EL (cell line): ENCODE results near the gene IKBIP.
"Not testable (repeated sequence)": the region's sequence is repeated elsewhere in the genome, so short reads cannot be mapped to it uniquely, and the experiment has no call there.

Source experiments
- DNase-seq: peaks from one replicate; pipeline ENCODE4 v3.0.0-alpha.2; 2016

Gene IKBIP, protein sequence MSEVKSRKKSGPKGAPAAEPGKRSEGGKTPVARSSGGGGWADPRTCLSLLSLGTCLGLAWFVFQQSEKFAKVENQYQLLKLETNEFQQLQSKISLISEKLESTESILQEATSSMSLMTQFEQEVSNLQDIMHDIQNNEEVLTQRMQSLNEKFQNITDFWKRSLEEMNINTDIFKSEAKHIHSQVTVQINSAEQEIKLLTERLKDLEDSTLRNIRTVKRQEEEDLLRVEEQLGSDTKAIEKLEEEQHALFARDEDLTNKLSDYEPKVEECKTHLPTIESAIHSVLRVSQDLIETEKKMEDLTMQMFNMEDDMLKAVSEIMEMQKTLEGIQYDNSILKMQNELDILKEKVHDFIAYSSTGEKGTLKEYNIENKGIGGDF

DNA sequence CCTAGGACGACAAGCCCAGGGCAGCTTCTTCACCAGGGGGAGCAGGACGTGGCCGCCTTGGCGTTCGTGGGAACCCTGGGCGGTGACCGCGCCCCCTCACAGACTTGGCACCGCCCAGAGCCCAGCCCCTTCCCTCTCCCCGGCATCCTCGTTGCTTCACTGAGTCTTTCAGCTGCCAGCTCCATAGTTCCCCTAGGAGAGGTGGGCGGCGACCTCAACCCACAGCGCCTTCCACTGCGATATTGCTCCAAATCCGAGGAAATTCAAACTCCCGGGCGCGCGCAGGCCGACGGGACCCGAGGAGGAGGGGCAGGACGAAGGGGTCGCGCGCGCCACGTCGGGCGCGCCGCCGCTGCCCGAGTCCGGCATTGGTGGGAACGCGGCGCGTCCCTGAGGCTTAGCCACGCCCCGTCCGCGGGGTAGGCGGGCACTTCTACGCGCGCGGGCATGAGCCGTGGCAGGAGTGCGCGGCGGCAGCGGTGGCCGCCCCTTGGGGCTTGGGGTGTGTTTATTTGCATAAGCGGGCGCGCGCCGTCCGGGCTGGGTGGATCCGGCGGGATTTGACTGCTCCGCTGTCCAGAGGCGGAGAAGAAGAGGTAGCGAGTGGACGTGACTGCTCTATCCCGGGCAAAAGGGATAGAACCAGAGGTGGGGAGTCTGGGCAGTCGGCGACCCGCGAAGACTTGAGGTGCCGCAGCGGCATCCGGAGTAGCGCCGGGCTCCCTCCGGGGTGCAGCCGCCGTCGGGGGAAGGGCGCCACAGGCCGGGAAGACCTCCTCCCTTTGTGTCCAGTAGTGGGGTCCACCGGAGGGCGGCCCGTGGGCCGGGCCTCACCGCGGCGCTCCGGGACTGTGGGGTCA, at the start of gene IKBIP, which contains the start of gene APAF1:
IKBIP (minus strand) TSS at position 77 of the 860 bp plus-strand sequence. CDS start 87 bp downstream, outside the sequence.
APAF1 (plus strand) TSS at position 579 of the 860 bp plus-strand sequence. CDS start 3,070 bp downstream, outside the sequence.
- DNase-seq: peak; percentile 96

DNA sequence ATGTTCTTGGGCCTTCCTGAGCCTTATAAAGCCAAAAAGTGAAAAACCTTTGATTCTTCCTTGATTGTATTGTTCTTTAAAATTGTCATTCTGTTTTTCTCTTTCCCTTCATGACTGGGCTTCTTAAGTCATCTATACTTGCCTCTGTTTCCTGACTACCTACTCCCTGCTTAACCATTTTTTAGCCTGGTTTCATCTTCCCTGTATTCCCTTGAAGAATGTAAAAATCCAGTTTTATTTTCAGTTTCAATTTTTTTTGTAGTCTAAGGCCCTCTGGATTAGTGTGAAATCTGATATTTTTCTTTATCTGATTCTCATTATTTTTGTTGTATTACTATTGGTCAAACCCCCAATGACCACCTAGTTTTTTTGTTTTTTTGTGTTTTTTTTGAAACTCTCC, 46.8 kb upstream of the IKBIP start:
- no peak for DNase-seq

DNA sequence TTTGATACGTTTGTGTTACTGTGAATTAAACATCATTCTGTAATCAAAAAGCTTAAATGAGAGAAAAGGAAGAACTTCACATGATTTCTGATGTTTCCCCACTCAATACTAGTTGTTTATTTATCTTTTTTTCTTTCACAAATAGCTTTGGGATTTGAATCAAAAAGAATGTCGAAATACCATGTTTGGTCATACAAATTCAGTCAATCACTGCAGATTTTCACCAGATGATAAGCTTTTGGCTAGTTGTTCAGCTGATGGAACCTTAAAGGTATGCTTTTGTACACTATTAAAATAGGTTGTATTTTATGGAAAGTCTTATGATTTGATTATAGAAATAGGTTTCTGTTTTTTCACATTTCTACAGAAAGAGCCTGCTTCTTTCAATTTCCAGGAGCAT, 42.0 kb upstream of the IKBIP start:
- DNase-seq: no peak

DNA sequence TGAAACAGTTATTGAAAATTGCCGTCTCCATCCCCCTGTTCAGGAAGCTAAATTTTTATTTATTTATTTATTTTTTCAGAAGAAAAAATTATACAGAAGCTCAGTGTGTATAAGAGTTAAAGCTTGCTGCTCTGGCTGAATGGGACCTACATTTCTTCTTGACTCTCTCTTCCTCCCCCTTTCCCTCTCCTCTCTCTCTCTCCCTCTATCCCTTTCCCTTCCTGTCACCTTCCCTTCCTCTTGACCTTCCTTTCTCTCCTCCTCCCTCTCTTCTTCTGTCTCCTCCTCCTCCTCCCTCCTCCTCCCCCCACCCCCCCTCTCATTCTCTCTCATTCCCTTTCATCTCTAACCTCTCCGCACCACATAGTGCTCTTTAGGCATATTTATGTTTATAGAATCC, 39.6 kb upstream of the IKBIP start:
- no peak for DNase-seq

DNA sequence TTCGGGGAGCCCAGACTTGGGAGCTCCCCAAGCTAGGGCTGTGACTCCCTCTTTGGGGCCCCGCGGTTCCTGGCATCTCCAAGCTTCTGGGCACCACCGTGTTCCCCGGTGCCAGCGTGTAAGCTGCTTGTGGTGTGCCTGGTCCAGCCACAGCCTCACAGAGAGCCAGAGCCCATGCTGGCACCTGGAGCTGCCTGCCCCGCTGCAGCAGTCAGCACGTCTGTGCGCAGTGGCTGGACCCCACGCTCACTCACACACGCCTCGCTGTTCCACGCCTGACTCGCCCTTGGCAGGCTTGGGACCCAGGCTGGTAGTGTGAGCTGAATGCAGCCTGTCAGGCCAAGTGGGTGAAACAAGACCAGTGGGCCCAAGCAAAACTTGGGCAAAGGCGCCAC, 35.0 kb upstream of the IKBIP start:
- no peak for DNase-seq

DNA sequence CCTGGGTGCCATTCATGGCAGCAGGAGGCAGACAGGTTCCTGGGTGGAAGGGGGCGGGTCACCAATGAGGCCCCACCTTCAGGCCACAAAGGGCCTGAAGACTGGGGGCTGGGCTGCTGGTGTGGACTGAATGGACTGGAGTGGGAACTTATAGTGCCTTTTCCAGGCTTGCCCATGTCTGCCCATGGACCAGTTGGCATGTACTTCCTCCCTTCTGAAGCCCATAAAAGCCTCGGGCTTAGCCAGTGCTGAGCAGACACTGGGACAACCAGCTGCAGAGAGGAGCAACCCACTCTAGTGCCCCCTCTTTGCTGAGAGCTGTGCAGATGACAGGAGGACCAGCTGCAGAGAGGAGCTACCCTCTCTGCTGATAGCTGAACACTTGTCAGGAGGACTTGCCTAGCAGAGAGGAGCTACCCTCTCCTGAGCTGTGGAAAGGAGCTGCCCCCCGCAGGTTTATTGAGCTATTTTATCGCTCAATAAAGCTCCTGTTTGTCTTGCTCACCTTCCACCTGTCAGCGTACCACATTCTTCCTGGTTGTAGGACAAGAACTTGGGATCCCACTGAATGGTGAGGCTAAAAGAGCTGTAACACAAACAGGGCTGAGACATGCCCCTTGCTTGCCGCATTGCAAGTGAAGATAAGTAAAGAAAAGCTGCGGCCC, 34.5 kb upstream of the IKBIP start:
- DNase-seq: no peak

DNA sequence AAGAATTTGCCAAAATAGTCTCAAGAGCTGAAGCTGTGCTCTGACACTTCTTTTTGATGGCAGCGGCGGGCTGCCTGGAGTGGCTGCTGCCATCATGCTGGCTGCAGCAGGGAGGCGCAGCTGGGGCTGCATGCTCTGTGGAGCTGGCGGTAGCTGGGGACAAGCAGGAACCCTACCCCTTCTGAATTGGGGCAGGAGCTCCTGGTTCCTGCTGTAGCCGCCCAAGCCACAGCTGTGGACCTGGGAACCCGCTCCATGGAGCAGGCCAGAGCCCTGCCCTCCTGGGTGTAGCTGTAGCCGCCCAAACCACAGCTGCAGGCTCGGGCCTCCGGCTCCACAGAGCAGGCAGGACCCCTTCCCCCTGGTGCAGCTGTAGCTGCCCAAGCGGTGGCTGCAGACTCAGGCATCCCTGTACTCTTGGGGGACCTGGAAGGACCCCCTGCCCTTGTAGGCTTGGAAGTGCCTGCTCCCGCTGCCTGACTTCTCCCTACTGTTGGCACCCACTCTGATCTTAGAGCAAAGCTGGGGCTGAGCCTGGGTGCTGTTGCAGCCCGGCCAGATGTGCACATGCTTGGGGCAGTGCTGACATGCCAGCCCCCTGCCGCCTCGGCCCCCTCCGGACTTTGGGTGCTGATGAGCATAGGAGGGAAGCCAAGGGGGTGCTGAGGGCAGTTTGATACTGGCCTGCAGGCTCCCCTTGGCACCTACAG, 33.8 kb upstream of the IKBIP start:
- no peak for DNase-seq

DNA sequence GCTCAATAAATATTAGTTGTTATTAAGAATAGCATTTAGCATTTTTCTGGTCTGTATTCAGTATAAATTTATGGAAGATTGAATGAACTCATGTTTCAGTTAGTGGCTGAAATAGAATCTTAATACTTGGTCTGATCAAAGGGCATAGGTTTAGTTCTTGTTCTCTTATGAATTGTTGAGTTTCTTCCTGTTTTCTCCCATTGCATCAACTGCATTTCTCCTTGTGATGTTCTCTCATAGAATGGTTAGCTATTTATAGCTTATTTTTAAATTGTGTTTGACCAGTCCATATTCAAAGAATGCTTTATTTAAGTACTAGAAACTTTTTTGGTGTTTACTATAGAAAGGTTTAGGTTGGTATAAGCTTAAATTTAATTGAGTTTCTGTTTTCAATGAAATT, 30.3 kb upstream of the IKBIP start:
- no peak for DNase-seq

DNA sequence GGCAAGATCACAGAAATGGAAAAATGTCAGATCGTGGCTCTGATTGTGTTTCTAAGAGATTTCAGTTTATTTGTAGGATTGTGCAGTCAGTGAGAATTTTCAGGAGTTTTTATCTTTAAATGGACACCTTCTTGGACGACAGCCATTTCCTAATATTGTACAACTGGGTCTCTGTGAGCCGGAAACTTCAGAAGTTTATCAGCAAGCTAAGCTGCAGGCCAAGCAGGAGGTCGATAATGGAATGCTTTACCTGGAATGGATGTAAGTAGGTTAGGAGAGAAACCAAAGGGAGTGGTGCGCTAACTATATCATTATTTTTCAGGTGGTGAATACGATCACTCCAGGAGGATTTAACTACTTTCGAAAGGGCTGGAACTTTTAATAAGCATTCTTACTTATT, 26.9 kb upstream of the IKBIP start:
- no peak for DNase-seq

DNA sequence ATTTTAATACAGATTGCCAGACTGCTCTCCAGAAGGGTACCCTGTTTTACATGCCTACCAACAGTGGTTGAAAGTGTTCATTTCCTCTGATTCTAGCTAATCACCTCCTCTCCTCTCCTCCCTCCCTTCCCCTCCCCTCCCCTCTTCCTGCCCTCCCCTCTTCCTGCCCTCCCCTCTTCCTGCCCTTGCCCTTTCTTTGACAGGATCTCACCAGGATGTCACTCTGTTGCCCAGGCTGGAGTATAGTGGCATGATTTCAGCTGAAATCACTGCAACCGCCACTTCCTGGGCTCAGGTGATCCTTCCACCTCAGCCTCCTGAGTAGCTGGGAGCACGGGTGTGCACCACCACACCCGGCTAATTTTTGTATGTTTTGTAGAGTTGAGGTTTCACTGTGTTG, 25.2 kb upstream of the IKBIP start:
- no peak for DNase-seq

DNA sequence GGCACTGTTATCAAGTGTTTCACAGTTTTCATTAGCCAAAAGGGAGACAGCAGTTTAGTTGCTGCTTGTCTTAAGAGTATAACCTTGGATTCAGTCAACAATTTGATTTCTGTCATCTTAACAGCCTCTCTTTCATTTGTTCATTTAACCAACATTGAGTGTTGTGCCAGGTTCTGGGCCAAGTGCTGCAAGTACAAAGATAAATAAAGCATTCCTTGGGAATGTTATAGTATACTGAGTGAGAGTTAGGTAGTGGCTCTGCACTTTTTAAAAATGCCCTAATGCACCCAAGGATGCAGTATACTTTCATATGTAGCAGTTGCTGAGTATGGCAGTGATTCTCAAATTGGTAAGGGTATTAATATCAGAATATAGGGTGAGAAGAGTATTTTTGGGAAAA, 15.9 kb upstream of the IKBIP start:
- DNase-seq: no peak

DNA sequence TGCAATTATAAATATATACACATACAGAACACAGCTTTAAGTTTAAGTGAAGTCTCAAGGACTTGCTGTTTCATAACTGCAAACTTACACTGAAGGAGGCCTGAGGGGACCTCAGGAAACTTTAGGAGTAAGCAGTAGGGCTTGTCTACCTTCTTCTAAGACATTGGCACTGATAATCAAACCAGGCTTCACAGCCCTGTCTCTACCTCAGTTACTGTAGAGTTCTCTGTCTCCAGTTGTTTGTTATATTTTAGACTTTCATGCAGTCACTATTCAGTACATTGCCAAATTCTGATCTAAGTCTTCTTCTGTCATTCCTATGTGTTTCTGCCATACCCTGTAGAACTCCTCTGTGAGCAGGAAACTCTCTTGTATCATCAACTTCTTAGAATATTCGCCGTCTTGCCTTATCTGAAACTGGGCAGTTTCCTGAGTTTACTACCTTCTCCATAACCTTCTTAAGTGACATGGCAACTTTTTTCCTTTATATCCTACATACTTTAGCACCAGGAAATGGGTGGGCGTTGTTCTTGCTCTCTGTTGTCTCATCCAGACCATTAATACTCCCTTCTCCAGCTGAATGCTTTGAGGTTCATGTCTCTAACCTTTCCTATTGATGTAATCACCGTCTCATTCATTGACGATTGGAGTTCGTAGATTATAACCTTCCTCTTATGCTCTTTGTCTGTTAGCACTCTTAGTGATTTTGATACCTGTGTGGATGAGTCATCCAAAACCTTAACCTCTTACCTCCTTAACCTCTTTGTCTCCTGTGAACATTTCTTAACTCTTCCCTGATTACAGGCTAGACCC, 11.9 kb upstream of the IKBIP start:
- no peak for DNase-seq

DNA sequence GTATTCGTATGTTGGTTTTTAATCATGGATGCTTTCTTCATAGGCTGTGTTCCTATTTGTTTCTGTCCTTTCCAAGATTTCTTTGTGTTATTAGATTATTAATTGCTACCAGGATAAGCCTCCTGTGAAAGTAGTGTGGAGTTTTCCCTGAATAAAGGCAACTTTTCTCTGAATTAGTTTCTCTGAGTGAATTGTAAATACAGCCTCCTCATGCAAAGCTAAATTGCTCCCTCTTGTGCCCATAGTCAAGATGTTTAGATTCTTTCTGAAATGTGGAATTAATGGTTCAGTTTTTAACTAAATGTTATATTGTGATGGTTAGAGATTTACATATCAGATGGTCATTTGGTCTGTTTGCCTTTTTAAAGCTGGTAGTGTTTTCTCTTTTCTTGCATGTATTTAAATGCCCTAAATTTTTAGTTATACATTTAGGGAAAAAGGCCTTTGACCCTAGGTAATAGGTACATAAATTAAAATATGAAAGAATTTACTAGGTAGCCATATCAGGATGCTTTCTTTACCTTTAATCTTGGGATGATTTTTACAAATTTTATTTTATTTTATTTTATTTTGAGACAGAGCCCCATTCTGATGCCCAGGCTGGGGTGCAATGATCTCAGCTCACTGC, 9.4 kb upstream of the IKBIP start:
- DNase-seq: peak; percentile 45

DNA sequence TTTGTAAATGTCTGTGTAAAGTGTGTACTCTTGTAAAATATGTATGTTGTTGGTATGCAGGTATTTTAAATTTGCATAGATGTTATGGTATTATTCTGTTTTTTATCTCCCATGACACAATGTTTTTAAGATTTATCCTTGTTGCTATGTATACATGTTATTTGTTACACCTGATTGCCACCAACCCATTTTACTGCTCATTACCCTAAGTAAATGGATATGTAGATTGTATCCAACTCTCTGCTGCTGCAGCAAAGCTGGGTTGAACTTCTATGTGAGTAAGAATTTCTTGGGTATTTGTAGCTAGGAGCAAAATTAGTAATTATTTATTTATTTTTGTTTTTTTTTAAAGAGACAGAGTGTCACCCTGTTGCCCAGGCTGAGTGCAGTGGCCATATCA, 6.7 kb upstream of the IKBIP start:
- DNase-seq: no peak

DNA sequence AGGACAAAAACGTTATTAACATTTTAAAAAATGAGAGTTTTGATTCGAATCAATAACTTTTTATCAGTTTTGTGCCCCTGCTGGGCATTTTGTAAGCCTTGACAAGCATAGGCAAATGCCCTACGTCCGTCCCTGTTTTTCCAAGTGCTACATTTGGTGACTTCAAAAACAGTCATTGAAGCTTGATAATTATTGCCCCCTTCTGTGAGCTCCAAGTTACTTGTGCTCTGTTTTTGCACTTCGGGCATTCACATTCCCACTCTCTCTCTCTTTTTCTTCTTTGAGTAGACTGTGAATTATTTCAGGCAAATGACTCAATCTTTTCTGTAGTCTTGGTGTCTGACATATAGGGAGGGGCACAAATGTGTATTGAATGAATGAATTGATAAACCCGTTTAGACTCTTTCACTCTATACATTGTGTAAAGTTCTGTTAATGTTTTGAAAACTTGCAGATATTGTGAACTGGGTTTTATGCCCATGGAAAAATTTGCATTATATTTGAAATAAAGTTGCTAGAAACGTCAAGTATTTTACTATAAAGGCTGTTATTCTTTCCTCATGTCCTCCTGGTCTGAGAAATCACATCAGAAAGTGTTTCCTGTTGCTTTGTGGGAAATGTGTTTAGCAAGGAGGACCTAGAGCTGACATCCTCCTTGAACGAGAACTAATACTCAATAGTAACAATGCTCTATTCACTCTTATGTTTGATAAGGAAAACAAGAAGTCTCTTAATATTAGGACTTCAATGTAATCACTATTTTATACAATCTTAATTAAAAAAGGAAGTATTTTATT, 1.9 kb upstream of the IKBIP start:
- DNase-seq: peak; percentile 48

DNA sequence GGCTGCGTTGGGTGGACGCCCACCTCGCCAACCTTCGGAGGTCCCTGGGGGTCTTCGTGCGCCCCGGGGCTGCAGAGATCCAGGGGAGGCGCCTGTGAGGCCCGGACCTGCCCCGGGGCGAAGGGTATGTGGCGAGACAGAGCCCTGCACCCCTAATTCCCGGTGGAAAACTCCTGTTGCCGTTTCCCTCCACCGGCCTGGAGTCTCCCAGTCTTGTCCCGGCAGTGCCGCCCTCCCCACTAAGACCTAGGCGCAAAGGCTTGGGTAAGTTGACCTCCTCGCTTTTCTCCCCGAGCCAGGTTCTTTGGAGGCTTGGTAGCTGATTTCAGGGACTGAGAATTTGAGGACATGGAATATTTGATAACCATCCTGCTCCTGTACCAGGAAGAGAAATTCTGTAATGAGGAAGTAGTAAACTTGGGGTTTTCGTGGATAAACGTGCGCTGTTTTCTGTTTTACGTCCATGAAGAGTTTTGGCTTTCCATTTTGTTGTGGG, 1.0 kb upstream of the IKBIP start:
- peak; percentile 27 for DNase-seq

DNA sequence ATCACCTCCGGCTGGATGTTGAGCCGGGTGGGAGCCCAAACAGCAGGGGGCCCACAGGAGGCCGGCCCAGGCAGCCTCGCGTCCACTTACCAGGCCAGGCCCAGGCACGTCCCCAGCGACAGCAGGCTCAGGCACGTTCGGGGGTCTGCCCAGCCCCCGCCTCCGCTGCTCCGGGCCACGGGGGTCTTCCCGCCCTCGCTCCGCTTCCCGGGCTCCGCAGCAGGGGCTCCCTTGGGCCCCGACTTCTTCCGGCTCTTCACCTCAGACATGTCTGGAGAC, 216 bp downstream of the IKBIP start:
- no peak for DNase-seq

DNA sequence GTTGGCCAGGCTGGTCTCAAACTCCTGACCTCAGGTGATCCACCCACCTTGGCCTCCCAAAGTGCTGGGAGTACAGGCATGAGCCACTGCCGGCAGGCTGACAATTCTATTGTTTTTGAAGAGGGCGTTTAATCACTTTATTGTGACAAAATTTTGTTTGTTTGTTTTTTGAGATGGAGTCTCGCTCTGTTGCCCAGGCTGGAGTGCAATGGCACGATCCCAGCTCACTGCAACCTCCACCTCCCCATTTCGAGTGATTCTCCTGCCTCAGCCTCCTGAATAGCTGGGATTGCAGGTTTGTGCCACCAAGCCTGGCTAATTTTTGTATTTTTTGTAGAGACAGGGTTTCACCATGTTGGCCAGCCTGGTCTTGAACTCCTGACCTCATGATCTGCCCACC, 1.8 kb downstream of the IKBIP start:
- not testable (repeated sequence) for DNase-seq

DNA sequence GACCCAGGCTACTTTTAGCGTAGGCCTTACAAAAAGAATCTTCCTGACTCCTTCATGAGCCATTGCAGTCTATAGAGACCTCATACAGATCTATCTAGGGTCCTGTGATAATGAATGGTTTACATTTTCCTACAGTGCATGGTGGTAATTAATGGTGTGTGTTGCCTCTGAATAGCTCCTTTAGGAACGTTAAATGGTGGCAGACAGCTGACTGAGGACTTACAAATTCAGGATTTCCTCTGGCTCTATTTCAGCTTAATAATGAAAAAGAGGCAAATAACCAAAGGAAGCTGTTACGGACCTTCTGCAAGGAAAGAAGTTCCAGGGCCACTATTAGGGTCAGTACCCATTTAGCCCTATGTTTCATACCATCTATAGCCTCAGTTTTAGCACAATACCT, 5.1 kb downstream of the IKBIP start:
- no peak for DNase-seq

DNA sequence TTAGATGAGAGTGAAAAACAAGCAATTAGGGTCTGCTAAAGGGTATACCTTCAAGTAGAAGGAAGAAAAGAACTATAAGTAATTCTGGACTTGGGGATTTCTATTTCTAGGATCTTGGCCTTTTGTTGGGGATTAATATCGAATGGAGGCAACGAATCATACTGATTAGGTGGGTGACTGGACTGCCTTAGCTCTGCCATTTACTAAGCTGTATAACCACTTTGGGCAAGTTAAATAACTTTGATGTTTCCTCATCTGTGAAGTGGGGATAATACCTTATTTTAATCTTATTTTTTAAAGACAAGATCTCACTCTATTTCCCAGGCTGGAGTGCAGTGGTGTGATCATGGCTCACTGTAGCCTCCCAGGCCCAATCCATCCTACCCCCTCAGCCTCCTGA, 6.6 kb downstream of the IKBIP start:
- DNase-seq: no peak

DNA sequence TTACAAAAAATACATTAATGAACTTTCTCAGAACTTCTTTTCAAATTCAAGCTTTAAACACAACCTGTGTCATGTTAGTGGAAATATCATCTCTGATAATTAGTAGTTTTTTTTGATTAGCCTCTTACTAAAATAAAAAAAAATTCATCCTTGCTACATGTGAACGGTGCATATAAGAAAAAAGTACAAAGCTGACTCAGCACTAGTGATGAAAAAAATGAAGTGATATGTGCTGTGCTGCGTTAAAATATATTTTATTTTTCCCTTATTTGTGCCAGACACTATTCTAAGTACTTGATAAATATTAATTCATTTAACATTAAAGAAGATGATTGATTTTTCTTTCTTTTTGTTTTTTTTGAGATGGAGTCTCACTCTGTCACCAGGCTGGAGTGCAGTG, 7.5 kb downstream of the IKBIP start:
- DNase-seq: no peak
